ENCODE results near the gene RUBCNL. TPM values are rescaled to one million over a fixed set of nuclear protein-coding genes. Genes with fewer than 3 reads are reported as not detected.

RUBCNL gene
- total RNA-seq, 1 experiment from 2014 or later: 0.37 TPM

- no peak overlapping the region for H2AFZ ChIP-seq
- no peaks in the 10 kb centered on the region for H3K27me3 ChIP-seq (ENCODE audit: insufficient read depth, low read depth)
- H3K79me2 ChIP-seq (ENCODE audit: low read depth): no peaks in the 10 kb centered on the region
- H4K20me1 ChIP-seq (ENCODE audit: insufficient read depth): no peaks in the 10 kb centered on the region
- H3K4me2 ChIP-seq: no peak overlapping the region
- no peak overlapping the region for H3K27ac ChIP-seq
- H3F3A ChIP-seq (ENCODE audit: insufficient read depth, low read depth): no peaks in the 10 kb centered on the region
- intact Hi-C loops (cut with micrococcal nuclease; ENCODE audit: unreplicated experiment): no loop called here
- ChIA-PET CTCF (no interaction called here), POLR2A (ENCODE audit: unreplicated experiment) (no interaction called here)
- no peaks in the 10 kb centered on the region for H3K36me3 ChIP-seq (ENCODE audit: low read depth)
- no peak overlapping the region for H3K4me3 ChIP-seq
- H3K4me1 ChIP-seq (replicated peaks; ENCODE audit: insufficient read depth): no peaks in the 10 kb centered on the region
- no peak for DNase-seq
- BruUV-seq (replicated peaks): no TSS peak
- no peaks in the 10 kb centered on the region for H3K9me3 ChIP-seq (ENCODE audit: insufficient read depth, low read depth)
- H3K9me2 ChIP-seq (ENCODE audit: insufficient read depth): no peaks in the 10 kb centered on the region
- TF ChIP-seq EZH2 (IDR thresholded peaks at IDR 0.05; ENCODE audit: low read depth): no peak
- TF ChIP-seq CTCF (conservative IDR thresholded peaks at IDR 0.05): no peak
Measured at GRCh38 chr13:46401432-46401831, 14.4 kb upstream of the RUBCNL start.

- no TSS peak for BruUV-seq (replicated peaks)
- Histone ChIP-seq H3K27ac (no peak overlapping the region), H3F3A (ENCODE audit: insufficient read depth, low read depth) (no peaks in the 10 kb centered on the region), H4K20me1 (ENCODE audit: insufficient read depth) (no peaks in the 10 kb centered on the region), H3K4me3 (no peak overlapping the region), H3K9me3 (ENCODE audit: insufficient read depth, low read depth) (no peaks in the 10 kb centered on the region), H3K79me2 (ENCODE audit: low read depth) (no peaks in the 10 kb centered on the region), H2AFZ (no peak overlapping the region), H3K36me3 (ENCODE audit: low read depth) (no peaks in the 10 kb centered on the region), H3K9me2 (ENCODE audit: insufficient read depth) (no peaks in the 10 kb centered on the region), H3K4me2 (no peak overlapping the region), H3K27me3 (ENCODE audit: insufficient read depth, low read depth) (no peaks in the 10 kb centered on the region), H3K4me1 (replicated peaks; ENCODE audit: insufficient read depth) (no peaks in the 10 kb centered on the region)
- intact Hi-C loops (cut with micrococcal nuclease; ENCODE audit: unreplicated experiment): no loop called here
- TF ChIP-seq EZH2 (IDR thresholded peaks at IDR 0.05; ENCODE audit: low read depth) (no peak), CTCF (conservative IDR thresholded peaks at IDR 0.05) (no peak)
- CTCF ChIA-PET: no interaction called here
- DNase-seq: no peak
- POLR2A ChIA-PET (ENCODE audit: unreplicated experiment): no interaction called here
Measured at GRCh38 chr13:46396341-46396740, 9.3 kb upstream of the RUBCNL start.

- no peak overlapping the region for H2AFZ ChIP-seq
- H3K79me2 ChIP-seq (ENCODE audit: low read depth): no peaks in the 10 kb centered on the region
- no peaks in the 10 kb centered on the region for H3K9me2 ChIP-seq (ENCODE audit: insufficient read depth)
- no peaks in the 10 kb centered on the region for H3K4me1 ChIP-seq (replicated peaks; ENCODE audit: insufficient read depth)
- no peaks in the 10 kb centered on the region for H4K20me1 ChIP-seq (ENCODE audit: insufficient read depth)
- TF ChIP-seq CTCF (conservative IDR thresholded peaks at IDR 0.05) (no peak), EZH2 (IDR thresholded peaks at IDR 0.05; ENCODE audit: low read depth) (no peak)
- no peak overlapping the region for H3K4me3 ChIP-seq
- H3K4me2 ChIP-seq: no peak overlapping the region
- ChIA-PET POLR2A (ENCODE audit: unreplicated experiment) (no interaction called here), CTCF (no interaction called here)
- H3F3A ChIP-seq (ENCODE audit: insufficient read depth, low read depth): no peaks in the 10 kb centered on the region
- no peaks in the 10 kb centered on the region for H3K36me3 ChIP-seq (ENCODE audit: low read depth)
- DNase-seq: no peak
- intact Hi-C loops (cut with micrococcal nuclease; ENCODE audit: unreplicated experiment): no loop called here
- BruUV-seq (replicated peaks): no TSS peak
- H3K27ac ChIP-seq: no peak overlapping the region
- no peaks in the 10 kb centered on the region for H3K27me3 ChIP-seq (ENCODE audit: insufficient read depth, low read depth)
- H3K9me3 ChIP-seq (ENCODE audit: insufficient read depth, low read depth): no peaks in the 10 kb centered on the region
Measured at GRCh38 chr13:46392967-46393366, 5.9 kb upstream of the RUBCNL start.
